GM12801 (cell line): ENCODE measurements around the gene ARGLU1.

Experiments used
- TF ChIP-seq, protein P1 (sequence below): IDR thresholded peaks from one replicate; pipeline ENCODE4 v1.5.1; 2011; ENCODE audit warnings: control low read depth; ENCODE audit not compliant: insufficient read length; ENCODE audit errors: extremely low read depth

The ARGLU1 gene

DNA sequence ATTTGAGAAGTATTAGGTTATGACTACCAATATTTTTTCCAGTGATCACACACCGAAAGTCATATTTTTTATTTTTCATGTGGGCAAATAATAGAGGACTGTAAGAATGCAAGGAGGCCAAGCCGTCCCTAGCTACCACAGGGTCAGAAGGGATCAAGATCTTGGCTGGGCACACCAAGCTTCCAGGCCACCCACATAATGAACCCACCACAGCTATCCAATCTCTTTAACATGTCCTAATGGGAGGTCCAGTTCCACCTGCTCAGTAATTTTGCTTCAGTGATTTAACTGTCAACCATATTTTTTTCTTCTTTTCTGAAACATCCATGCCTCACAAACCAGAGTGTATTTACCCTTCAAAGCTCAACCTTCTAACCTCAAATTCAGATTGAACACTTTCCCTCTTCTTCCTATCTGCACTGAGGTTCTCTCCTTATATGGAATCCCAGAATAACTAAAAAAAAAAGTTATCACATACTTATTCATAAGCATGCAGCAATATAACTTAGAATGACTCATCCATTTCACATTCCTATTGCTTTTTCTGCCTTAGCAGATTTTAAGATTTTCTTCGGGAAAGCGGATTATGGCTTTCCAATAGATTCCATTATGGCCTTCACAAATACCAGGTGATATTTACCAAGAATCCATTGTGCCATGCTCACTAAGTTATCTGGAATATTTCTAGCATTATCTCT is 12.2 kb downstream of the ARGLU1 start:
- TF ChIP-seq, protein P1, sequence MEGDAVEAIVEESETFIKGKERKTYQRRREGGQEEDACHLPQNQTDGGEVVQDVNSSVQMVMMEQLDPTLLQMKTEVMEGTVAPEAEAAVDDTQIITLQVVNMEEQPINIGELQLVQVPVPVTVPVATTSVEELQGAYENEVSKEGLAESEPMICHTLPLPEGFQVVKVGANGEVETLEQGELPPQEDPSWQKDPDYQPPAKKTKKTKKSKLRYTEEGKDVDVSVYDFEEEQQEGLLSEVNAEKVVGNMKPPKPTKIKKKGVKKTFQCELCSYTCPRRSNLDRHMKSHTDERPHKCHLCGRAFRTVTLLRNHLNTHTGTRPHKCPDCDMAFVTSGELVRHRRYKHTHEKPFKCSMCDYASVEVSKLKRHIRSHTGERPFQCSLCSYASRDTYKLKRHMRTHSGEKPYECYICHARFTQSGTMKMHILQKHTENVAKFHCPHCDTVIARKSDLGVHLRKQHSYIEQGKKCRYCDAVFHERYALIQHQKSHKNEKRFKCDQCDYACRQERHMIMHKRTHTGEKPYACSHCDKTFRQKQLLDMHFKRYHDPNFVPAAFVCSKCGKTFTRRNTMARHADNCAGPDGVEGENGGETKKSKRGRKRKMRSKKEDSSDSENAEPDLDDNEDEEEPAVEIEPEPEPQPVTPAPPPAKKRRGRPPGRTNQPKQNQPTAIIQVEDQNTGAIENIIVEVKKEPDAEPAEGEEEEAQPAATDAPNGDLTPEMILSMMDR, result no peak

DNA sequence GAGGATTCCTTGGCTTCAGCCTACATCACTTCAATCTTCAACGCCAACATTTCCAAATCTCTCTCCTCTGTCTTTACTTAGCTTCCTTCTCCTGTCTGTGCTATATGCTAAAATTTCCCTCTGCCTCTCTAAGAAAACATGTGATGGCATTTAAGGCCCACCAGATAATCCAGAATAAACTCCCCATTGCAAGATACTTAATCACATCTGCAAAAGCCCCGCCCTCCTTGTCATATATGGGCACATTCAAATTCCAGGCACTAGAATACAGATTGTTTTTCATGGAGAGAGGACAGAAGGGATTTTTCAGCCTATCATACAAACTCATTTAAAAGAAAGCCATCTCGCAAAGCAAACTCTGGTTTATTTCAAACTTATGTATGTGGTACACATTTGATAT is 16.2 kb downstream of the ARGLU1 start:
- TF ChIP-seq, protein P1, result no peak

- TF ChIP-seq, protein P1, result no peak
These were observed 16.6 kb downstream of the ARGLU1 start for GRCh38 chr13:106551350-106551749.

DNA sequence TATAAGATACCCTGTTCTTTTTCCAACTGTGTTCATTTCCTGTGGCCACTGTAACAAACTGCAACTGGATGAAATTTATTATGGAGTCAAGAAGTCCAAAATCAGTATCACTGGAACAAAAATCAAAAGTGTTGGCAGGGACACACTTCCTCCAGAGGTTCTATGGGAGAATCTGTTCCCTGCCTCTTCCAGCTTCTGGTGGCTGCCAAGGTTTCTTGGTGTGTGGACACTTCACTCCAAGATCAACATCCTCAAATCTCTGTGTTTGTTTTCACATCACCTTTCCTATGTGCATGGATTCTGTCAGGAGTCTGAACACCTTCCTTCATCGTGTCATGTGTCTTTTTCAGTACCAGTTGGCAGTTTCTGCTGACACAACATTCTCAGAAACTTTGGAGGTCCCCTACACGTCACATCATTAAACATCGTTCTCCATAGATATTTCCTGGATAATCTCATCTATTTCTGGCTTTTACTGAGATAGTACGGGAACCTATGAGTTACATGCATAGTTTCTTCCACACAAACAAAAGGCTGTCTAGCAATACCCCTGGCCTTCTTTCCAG is 17.3 kb downstream of the ARGLU1 start:
- TF ChIP-seq, protein P1, result no peak

GRCh38 chr13:106548064-106548696 is 19.8 kb downstream of the ARGLU1 start:
- TF ChIP-seq, protein P1, result no peak

- TF ChIP-seq, protein P1, result no peak
These were observed 26.1 kb downstream of the ARGLU1 start for GRCh38 chr13:106541826-106542225.

- TF ChIP-seq, protein P1, result no peak
These were observed 27.3 kb downstream of the ARGLU1 start for GRCh38 chr13:106540613-106541012.
